T-helper 1 cell treated with Interleukin-12 subunit alpha and Interleukin-12 subunit beta and Interleukin-4 antibody, amounts not matched to agents 30 ng/mL and 1 ng/mL, for 36 hours (primary cell): ENCODE measurements around the gene FFAR1. TPM values are rescaled to one million over a fixed set of nuclear protein-coding genes. Genes with fewer than 3 reads are reported as not detected.
"Not testable (repeated sequence)": the region's sequence is repeated elsewhere in the genome, so short reads cannot be mapped to it uniquely, and the experiment has no call there.

Source experiments
- intact Hi-C: fragments of 100-400 bp; cut with micrococcal nuclease; formaldehyde crosslinking; loops from one replicate; pipeline ENCODE4 v1.15.1; 2024
- total RNA-seq: library from RNA; stranded (reverse); gene quantifications from 2 replicates; pipeline ENCODE4 v1.2.3, GENCODE V29; 2022

Gene FFAR1
- total RNA-seq, 1 donor from 2014 or later = 0.17 TPM

DNA sequence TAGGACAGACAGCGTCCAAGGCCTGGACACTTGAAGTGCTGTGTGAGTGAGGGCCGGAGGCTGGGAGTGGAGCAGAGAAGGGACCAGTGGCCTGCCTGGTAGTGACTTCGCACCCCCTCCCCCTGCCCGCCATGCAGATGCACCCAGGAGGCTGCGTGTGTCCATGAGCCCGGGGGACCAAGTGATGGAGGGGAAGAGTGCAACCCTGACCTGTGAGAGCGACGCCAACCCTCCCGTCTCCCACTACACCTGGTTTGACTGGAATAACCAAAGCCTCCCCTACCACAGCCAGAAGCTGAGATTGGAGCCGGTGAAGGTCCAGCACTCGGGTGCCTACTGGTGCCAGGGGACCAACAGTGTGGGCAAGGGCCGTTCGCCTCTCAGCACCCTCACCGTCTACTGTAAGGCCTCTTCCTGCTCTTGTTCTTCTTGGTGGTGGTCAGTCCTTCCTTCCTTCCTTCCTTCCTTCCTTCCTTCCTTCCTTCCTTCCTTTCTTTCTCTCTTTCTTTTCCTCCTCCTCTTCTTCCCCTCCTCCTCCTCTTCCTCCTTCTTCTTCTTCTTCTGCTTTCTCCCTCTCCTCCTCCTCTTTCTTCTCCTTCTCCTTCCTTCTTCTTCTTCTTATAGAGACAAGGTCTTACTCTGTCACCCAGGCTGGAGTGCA, 6.0 kb upstream of the FFAR1 start:
- intact Hi-C loops = no loop called here

DNA sequence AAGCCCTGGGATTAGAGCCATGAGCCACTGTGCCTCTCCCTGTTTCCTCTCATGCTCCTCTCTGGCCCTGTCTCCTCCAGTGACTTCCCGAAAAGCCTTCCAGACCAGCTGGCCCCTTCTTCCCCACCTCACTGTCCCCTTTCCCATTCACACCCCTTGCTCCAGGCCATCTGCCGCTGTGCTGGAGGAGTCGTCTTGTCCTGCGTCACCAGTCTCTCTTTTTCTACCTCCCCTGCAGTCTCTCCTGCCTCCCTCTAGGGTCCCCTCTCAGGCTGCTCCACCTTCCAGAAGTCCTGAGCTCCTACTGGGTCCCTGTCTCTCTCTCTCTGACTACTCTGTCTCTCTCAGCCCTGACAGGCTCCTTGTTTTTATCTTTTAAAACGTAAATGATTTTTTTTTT, 5.3 kb upstream of the FFAR1 start:
- intact Hi-C loops = no loop called here

DNA sequence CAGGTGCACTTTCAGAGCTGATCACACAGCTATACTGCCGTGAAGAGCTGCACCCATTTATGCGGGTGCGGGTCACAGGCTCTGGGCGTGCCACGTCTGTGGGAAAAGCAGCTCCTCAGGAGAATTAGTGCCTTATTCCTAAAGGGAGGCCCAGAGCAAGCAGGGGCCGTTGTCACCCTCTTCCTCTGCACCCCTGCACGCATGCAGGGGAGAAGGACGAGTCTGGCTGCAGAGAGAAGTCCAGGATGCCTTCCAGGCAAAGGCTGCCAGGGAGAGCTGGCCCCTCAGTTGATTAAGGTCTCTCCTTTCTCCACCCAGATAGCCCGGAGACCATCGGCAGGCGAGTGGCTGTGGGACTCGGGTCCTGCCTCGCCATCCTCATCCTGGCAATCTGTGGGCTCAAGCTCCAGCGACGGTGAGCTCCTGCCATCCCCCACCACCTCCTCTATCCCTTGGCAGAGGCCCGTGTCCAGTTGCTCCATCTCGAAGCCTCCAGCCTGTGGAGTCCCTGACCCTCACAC, 3.1 kb upstream of the FFAR1 start:
- intact Hi-C loops = no loop called here

DNA sequence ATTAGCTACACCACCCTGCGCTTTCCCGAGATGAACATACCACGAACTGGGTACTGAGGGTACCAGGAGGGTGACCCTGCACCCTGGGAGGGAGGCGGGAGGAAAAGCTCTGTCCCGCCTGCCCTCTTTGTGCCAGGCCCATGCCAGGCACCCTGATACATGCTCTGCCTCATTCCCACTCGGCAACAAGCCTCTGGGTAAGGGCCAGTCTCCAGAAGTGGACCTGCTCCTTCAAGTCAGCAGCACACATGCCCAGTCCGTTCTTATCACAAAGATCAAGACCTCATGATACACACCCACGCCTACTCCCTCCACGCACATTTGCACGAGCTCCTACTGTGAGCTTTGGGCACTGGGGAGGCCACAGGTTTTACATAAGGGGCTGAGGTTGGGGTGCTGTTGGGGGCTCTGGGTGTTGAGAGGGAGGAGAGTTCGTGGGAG, 2.0 kb upstream of the FFAR1 start:
- intact Hi-C loops = no loop called here

DNA sequence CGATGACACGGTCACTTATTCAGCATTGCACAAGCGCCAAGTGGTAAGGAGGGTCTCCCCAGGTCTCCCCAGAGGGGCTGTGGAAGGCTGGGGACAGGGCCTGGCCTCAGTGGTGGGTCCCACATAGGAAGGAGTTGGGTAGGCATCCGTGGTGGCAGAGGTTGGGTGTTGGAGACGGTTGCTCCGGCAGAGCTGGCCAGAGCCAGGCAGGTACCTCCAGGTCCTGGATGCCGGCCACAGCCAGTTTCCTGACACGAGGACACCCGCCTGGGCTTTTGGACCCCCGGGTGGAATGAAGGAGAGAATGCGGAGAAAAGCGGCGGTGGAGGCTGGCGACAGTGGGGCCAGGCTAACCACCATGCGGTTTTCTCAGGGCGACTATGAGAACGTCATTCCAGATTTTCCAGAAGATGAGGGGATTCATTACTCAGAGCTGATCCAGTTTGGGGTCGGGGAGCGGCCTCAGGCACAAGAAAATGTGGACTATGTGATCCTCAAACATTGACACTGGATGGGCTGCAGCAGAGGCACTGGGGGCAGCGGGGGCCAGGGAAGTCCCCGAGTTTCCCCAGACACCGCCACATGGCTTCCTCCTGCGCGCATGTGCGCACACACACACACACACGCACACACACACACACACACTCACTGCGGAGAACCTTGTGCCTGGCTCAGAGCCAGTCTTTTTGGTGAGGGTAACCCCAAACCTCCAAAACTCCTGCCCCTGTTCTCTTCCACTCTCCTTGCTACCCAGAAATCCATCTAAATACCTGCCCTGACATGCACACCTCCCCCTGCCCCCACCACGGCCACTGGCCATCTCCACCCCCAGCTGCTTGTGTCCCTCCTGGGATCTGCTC, 1.3 kb upstream of the FFAR1 start:
- intact Hi-C loops = loop anchor here (1.0 kb wide), 3 partner anchors 77 to 135 kb away; no protein-coding TSS in a partner anchor

DNA sequence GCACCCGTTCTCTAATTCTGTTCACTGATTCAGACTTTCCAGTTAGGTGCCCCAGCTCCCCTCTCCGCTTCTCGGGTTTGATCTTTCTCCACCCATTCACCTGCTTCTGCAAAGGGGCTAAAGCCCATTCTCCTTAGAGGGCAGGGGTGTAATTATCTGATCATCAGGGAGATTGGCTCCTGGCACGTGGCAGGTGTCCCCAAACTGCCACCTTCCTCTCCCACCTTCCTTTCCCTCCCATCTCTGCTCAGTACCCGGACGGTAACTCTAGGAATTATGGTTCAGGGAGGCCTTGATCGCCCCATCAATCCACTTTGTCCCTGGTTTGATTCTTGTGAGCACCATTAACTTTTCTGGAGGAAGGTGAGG, 212 bp downstream of the FFAR1 start:
- intact Hi-C loops = loop anchor here (1.0 kb wide), 3 partner anchors 79 to 137 kb away; no protein-coding TSS in a partner anchor

DNA sequence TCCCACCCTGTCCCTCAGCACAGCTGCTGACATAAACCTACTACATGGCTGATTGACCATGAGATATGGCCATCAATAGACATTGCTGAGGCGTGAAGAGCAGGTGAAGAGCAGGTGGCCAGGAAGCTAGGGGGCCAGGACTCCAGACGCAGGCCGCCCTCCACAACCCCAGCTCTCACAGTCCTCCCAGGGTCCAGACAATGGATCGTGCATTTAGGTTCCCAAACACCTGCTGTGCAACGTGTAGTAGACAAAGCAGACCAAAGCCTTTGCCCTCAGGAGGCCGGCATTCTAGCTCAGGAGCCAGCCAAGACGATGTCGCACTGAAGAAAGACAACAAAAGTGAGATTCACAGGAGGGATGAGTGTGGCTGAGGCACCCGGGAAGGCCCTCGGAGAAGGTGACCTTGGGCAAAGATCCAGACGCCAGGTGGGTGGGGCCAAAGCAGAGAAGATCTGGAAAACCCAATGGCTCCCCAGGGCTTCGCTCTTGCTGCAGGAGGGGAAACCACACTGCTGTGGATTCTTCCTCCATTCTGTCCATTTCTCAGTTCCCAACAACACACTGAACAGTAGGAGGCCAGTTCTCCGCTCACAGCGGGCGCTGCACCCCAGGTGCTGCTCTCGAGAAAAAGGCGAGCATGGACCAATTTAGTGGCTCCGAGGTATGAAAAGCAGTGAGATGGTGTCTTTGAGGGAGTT, 1.4 kb downstream of the FFAR1 start:
- intact Hi-C loops = no loop called here

DNA sequence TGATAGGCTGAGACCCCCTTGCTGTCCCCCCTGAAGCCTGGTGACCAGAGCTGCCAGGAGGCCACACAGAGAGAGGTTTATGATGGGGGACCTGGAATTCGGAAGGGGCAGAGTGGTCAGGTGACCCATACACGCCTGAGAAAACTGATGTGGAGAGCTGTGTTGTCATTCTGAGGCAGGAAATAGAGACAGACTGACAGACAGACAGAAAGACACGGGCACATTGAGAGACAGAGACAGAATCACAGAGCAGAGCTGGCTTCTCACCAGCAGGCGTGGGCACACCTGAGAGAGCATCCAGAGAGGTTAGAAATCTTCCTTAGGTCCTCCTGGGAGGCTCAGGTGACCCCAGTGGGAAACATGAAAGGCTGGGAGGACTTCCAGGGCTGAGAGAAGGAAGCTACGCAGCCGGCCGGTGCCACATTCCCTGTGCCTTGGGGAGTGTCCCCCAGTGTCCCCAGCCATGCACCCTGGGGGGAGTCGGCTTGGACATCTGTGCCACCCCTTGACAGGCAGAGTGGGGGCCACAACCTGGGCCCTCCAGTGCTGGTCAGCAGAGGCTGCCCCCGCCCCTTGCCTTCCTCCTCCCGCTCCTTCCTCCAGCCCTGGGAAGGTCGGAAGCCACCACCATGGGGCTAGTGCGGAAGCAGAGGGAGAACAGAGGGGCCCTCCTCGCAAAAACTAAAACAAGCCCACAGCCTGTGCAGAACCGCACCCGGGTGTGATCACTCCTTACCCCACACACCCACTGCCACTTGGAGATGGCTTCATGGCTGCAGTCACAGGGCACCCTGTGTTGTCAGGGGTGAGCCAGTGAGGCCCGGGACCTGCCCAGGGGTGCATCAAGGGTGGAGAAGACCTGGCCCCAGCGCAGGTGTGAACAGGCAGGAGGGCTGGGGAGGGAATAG, 2.2 kb downstream of the FFAR1 start:
- intact Hi-C loops = no loop called here

DNA sequence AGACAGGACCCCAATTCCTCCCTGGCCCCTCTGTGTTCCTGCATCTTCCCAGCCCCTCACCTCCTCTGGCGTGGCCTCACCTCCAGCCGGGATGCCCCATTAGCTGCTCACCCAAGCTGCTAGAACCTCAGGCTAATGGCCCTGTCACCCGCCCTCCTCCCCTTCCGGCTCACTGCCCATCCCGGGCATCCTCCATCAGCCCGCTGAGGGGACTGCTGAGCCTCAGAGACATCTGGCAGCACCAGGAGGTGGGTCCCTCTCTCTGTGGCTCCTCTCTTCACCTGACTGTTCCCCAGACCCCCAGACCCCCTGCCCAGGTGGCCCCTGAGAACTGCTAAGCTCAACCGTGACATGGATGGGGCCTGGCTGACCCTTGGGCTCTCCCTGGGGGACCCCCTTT, 2.9 kb downstream of the FFAR1 start:
- intact Hi-C loops = no loop called here

DNA sequence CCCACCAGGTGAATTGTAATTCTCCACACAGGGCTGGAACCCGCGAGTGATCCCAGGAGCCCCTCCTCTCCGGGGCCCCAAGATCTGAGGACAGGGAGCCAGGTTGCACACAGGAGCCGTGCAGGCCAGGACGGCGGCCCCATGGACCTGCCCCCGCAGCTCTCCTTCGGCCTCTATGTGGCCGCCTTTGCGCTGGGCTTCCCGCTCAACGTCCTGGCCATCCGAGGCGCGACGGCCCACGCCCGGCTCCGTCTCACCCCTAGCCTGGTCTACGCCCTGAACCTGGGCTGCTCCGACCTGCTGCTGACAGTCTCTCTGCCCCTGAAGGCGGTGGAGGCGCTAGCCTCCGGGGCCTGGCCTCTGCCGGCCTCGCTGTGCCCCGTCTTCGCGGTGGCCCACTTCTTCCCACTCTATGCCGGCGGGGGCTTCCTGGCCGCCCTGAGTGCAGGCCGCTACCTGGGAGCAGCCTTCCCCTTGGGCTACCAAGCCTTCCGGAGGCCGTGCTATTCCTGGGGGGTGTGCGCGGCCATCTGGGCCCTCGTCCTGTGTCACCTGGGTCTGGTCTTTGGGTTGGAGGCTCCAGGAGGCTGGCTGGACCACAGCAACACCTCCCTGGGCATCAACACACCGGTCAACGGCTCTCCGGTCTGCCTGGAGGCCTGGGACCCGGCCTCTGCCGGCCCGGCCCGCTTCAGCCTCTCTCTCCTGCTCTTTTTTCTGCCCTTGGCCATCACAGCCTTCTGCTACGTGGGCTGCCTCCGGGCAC, 3.9 kb downstream of the FFAR1 start:
- intact Hi-C loops = loop anchor here (1.0 kb wide), 2 partner anchors 117 to 144 kb away; no protein-coding TSS in a partner anchor

DNA sequence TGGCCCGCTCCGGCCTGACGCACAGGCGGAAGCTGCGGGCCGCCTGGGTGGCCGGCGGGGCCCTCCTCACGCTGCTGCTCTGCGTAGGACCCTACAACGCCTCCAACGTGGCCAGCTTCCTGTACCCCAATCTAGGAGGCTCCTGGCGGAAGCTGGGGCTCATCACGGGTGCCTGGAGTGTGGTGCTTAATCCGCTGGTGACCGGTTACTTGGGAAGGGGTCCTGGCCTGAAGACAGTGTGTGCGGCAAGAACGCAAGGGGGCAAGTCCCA, 4.4 kb downstream of the FFAR1 start:
- intact Hi-C loops = loop anchor here (1.0 kb wide), 2 partner anchors 116 to 143 kb away; no protein-coding TSS in a partner anchor

DNA sequence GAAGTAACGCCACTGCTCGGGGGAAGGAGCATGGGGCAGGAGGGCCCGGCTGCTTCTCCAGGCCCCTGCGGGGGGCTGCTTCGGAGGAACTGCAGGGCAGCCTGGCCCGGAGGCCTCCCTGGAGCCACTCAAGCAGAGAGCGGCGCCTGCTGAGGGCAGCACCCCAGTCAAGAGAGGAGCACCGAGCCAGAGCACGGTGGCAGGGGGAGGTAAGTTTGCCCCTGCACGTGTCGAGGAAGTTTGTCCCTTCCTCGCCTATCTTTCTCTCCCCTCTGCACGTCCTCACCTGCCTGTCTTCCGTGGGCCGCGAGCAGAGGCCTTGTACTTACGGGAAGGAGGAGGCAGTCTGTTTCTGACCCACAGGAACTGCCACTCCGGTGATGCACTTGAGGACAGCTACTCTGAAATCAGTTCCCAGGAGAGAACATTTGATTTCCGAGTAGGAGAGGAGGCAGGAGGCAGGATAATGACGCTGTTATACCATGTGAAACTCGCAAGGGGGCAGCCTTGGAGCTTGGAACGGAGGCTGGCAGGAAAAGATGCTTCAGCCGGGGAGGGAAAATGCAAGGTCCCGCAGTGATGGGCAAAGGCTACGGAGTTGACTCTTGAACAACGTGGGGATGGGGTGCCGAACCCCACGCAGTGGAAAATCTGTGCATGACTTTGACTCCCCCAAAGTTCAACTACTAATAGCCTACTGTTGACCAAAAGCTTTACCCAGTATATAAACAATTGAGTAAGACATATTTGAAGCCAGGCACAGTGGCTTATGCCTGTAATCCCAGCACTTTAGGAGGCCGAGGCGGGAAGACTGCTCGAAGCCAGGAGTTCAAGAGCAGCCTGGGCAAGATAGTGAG, 5.0 kb downstream of the FFAR1 start:
- intact Hi-C loops = loop anchor here (1.0 kb wide), 3 partner anchors 116 to 240 kb away; no protein-coding TSS in a partner anchor

DNA sequence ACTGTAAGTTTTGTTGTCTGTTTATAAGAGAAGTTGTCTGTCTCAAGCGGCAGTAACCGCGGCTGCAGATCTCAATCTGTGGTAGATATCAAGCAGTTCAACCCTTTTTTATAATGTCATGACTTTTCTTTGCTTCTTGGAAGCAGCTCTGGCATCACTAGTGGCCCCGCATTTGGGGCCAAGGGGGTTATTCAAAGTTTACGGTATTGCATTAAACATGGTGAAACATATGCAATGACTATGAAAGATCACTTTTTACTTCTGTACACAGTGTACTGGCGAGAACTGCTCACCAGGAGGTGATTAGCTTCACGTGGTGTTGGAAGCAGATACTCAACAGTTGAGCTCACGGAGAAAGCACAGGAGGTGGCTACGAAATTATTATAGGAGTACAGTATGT, 5.9 kb downstream of the FFAR1 start:
- intact Hi-C loops = loop anchor here (1.0 kb wide), 1 partner anchor 239 kb away; no protein-coding TSS in a partner anchor

DNA sequence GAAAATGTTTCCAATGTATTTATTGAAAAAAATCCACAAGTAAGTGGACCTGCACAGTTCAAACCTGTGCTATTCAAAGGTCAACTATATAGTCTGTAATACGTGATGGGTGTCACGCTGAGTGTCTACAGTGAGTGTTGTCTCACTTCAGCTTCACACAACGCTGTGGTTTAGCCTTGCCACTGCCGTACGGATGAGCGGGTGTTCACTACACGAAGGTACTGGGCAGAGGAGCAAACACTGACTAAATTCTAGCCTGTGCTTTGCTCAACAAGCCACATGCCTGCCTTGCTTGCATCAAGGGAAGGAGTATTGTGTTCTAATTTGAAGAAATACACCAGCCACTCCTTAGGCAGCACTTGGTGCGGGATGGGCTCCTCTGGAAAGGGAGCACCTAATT, 7.2 kb downstream of the FFAR1 start:
- intact Hi-C loops = no loop called here

DNA sequence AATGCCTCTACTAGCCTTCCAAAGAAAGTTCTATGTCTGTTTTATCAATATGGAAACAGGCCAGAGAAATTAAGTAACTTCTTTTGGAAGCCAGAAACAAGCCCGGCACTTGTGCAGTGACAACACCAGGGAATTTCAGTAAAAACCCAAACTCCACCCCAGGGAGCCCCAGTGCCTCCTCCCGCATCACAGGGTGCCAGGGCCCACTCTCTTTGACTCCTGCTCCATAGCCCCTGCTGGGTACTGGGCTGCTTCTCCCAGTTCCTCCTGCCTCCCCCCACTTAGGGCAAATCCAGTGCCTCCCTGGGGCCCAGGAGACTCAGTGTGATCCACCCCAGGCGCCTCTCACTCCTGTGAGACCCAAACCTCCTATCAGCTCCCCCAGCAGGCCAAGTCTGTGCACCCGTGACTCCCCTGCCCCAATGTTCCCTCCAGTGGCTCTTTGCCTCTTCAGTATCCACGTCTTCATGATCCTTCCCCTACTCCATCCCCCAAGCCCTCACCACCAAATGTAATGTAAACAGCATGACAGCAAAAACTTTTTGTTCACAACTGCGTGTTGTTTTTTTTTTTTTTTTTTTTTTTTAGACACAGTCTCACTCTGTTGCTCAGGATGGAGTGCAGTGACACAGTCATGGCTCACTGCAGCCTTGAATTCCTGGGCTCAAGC, 8.2 kb downstream of the FFAR1 start:
- intact Hi-C loops = no loop called here

DNA sequence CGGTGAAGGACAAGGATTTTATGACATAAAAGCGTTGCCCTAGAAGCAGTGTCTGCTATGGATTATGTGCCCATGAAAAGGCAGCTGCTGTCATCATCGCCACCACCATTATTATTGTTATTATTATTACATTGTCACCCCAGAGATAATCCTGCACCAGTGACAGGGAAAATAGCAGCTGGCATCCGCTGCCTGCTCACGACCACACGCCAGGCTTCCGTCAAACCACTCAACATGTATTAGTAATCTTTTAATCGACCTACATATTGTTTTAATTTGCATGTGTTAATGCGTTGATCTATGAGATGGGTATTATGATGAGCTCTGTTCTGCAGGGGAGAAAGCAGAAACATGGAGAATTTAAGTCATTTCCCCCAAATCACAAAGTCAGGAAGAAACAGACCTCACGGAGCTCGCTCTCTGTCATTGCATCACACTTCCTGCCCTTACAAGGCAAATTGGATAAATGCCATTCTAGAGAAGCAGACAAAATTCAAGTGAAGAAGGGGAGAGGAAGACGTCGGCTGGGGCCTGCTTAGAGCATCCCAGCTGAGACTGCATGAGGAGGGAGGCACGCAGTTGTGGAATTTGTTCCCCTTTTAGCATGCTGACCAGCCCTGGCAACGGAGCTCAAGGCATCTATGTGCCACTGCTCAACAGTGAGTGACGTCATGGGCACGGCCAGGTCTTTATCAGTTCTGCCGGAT, 10.3 kb downstream of the FFAR1 start, which contains the start of gene FFAR3:
Gene FFAR3 (plus strand): TSS at position 594 of the 707 bp plus-strand sequence. CDS start 431 bp downstream, outside the sequence.
- intact Hi-C loops = no loop called here

DNA sequence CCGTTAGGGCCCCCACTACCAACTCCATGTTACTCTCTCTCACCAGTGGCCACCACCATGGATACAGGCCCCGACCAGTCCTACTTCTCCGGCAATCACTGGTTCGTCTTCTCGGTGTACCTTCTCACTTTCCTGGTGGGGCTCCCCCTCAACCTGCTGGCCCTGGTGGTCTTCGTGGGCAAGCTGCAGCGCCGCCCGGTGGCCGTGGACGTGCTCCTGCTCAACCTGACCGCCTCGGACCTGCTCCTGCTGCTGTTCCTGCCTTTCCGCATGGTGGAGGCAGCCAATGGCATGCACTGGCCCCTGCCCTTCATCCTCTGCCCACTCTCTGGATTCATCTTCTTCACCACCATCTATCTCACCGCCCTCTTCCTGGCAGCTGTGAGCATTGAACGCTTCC, 11.1 kb downstream of the FFAR1 start:
- intact Hi-C loops = not testable (repeated sequence)

DNA sequence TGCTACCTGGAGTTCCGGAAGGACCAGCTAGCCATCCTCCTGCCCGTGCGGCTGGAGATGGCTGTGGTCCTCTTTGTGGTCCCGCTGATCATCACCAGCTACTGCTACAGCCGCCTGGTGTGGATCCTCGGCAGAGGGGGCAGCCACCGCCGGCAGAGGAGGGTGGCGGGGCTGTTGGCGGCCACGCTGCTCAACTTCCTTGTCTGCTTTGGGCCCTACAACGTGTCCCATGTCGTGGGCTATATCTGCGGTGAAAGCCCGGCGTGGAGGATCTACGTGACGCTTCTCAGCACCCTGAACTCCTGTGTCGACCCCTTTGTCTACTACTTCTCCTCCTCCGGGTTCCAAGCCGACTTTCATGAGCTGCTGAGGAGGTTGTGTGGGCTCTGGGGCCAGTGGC, 11.7 kb downstream of the FFAR1 start:
- intact Hi-C loops = not testable (repeated sequence)
